ENCODE measurements around the gene TAF1A.

DNA sequence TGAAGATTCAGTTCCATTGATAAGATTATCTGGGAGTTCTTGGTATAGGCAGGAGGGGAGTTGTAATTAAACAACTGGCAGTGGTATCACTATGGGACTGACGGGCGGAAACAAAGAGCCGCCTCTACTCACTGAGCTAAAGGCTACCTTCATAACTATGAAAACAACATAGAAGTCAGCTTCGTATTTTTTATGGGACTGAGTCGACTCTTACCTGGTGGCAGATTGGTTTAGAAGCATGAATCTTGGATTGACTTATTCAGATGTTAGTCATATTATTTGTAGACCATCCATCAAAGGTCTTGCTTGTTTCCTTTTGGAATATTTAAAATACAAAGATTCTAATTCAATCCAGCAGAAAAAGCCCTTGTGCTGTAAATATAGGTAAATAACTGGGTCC is 35.6 kb downstream of the TAF1A start:
- no peak for TF ChIP-seq EZH2 (IDR thresholded peaks at IDR 0.05; ENCODE audit: insufficient read depth, poor library complexity, severe bottlenecking)
- TF ChIP-seq EZH2phosphoT487 (IDR thresholded peaks at IDR 0.05; ENCODE audit: insufficient read depth, low read depth) = no peak
